ENCODE results near the gene RNF11.

The RNF11 gene

DNA sequence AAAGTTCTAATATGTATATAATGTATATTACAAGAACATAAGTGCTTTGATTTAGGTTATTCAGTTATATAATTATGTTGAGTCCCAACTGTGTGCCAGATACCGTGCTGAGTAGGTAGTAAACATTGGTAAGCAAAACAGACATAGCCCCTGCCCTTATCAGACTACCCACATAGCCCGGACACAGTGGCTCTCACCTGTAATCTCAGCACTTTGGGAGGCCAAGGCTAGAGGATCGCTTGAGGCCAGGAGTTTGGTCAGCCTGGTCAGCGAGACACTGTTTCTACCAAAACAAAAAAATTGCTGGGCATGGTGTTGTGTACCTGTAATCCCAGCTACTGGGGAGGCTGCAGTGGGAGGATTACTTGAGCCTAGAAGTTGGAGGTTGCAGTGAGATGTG lies 30.7 kb downstream of the RNF11 start:
- DNase-seq = no peak

DNA sequence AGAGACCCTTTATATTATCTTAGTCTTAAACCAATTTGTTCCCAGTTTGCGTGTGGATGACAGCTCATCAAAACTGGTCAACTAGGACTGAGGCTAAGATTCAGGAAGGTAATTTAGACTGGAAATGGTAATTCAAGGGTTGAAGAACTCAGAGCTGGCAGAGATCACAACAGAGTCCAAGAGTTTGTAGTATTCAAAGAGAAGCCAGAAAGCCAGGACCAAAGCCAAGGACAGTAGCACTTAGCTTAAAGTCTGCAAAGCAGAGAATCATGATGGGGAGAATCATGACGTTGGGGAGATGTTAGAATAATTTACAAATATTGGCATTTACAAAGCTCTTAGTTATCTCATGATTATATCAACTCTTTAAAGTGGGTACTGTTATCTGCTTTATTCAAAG lies 32.6 kb downstream of the RNF11 start:
- no peak for DNase-seq

DNA sequence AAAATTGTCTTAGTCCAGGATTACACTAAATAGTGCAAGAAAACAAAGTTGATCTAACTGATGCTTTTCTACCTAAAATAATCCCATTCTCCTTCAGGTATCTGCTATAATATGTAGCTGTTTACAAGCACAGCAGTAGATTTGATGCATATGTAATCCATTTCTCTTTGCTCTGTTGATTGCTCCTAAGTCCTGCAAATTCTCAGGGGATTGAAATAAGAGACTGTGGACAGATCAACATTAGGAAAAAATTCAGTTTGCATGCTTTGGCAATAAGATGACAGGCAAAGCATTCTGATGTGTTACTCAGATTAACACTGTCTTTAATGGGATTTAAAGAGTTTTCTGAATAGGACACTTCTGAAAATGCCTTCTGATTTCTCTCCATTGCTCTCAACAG lies 34.7 kb downstream of the RNF11 start:
- no peak for DNase-seq

DNA sequence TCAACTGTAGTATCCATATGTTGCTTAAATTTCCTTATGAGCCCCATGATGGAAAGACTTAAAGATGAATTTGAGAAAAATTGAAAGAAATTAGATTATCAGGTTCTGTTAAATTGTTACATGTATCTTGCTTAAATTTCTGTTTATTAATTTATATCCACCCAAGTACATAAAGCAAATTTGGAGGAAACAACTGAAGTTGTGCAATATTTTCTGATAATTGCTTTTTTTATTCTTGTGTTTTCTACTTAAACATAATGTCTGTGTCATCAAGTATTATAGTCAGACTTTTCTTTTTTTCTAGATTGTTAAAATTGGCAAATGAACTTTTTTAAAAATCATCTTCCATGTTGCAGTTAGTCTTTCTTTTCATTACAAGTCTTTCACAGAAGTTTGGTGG lies 36.8 kb downstream of the RNF11 start:
- no peak for DNase-seq

DNA sequence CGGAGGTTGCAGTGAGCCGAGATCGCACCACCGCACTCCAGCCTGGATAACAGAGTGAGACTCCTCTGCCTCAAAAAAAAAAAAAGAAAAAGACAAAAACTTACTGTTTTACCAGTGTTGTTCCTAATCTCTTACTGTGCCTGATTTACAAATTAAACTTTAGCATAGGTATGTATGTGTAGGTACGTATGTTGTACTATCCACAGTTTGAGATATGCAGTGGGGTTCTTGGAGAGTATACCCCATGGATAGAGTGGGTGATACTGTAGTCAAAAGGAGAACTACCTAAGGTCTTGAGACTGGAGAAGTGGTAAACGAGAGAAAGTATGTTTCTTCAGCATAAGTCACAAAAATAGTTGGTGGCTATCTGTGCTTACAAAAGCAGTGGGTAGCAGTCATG lies 38.6 kb downstream of the RNF11 start:
- DNase-seq = no peak

DNA sequence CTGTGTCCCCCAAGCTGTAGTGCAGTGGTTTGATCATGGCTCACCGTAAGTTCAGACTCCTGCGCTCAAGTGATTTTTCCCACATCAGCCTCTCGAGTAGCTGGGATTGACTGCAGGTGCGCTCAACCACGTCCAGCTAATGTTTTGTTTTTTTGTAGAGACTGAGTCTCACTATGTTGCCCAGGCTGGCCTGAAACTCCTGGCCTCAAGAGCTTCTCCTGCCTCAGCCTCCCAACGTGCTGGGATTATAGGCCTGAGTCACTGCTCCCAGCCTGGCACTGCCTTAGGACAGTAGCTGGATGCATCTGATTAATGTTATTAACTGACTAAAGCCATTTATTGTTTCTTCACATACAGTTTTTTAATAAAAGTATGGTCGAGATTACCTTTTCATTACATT lies 40.2 kb downstream of the RNF11 start:
- DNase-seq = no peak

DNA sequence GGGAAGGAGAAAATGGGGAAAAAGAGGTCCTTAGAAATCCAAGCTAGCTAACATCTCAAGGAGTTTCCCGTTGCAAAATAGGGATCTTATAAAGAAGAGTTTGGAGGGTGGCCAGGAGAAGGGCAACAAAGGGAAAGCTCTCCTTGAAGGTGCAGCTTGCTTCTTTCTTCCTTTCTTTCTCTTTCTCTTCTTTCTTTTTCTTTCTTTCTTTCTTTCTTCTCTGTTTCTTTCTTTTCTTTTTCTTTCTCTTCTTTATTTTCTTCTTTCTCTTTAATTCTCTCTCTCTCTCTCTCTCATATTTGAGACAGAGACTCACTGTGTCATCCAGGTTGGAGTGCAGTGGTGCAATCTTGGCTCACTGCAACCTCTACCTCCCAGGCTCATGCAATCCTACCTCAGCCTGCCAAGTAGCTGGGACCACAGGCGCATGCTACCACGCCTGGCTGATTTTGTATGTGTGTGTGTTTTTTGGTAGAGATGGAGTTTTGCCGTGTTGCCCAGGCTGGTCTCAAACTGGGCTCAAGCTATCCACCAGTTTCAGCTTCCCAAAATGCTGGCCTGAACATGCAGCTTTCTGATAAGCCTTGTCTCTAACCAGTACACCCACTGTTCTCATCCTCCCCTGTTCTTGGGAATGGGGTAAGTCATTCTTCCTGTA lies 44.4 kb downstream of the RNF11 start:
- DNase-seq = no peak

DNA sequence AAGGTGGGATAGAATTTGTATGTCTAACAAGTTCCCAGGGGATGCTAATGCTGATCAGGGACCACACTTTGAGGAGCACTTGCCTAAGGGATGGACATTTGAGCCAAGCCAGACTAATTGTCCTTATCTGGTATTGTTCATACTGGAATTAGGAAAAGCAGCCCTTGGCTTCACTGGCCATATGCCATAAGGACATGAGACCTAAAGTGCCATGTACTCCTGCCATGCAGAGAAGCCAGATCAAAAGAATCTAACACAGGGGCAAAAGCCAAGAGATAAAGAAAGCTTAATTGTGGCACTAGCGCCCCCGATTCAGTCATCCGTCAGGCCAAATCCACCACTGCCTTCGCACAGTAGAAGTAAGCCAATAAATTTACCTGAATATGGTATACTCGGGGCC lies 45.7 kb downstream of the RNF11 start:
- no peak for DNase-seq

DNA sequence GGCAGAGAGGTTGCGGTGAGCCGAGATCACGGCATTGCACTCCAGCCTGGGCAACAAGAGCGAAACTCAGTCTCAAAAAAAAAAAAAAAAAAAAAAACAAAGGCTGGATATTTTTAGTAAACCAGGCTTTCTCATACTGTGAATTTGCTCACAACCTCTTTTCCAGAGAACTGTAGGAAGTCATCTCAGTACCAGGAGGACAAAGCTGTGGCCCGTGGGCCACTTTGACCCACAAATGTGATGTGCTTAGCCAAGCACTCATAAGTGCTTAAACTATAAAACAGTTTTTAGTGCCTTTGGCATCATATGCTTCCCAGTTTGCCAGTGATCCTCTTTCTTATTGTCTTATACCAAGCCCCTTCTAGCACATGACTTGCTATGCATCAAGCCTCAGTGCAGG lies 46.5 kb downstream of the RNF11 start:
- DNase-seq = no peak

DNA sequence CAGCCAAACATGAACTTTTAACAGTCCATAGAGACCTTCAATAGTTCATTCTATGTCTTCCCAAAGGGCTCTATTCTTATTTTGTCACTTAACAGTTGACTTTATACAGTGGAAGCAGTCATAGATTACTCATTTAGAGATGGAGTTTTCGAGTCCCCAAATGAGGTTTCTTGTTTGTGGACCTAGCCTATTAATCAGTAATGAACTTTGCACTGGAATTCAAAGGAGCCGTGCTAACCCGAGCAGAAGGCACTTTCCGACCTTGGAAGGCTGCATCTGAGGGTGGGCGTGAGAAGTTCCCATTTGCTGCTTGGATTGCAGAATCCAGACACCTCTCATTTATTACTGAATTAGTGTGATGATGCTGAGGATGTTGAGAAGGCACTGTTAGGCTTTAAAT lies 47.9 kb downstream of the RNF11 start:
- DNase-seq = no peak

DNA sequence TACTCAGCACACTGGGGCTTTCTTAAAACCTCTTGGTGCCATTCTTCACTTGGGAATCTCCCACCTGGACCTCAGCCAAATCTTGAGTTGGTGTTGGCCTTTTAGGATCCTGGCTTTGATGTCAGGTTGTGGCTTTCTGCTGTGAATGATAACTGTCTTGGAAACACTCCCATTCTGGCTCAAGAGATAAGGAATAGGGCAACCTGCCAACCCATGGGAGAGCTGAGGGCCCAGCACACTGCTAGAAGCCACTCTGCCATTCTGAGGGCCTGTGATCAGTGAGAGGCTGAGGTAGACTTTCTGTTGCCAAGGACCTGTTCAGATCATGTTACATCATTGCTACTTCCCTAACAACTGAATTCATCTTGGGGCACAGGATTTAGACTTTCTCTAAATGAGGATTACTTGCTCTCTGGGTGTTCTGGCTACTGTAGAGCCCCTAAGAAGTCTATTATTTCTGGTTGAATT lies 48.4 kb downstream of the RNF11 start:
- no peak for DNase-seq

DNA sequence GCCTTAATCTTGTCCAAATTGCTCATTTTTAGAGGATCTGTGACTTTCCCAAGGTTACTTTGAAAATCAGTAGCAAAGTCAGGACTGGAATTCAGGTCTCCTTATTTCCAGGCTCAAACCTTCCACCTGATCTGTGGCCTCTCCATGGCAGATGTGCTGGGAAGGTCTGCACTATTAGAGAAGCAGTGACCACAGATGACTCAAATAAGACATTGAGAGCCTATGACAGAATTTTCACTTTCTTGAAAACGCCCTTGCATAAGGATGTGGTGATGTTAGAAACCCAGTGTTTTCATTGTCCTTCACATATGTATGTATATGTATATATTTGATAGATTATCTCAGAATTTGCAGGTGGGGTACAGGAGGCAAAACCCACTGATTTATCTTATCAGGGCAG lies 49.0 kb downstream of the RNF11 start:
- no peak for DNase-seq

DNA sequence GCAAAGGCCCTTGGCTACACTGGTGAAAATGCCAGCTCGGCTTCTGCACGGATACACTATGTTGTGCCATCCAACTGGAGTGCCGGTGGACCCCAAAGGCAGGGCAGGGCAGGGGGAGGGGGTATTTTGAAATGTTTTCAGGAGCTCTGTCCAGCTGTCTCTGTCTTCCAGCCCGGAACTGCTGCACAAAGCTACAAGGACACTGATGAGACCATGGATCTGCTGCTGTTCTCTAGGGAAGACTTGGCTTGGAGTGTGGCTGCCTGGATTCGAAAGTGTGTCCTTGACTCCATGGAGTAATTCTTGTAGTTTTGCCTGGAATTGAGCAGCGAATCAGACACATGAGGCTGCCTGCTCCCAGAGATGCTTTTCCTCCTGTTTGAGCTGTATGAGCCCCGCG lies 51.9 kb downstream of the RNF11 start:
- DNase-seq = no peak

DNA sequence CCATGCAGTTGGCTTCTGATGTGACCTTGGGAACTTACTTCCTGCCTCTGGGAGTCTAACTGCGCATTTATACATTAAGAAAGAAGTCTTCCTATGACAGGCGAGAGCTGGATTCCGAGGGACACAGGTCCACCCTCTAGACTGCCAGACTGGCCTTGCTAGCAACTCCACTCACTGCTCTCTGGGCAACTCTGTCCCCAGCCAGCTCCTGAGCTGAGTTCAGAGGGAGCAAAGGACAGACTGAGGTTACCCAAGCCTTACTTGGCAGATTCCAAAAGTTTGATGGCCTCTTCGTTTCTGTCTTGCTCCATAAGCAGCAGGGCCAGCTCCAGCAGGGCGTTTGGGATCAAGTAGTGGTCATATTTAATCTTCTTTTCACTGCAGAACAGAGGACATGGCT lies 52.5 kb downstream of the RNF11 start:
- DNase-seq = no peak

DNA sequence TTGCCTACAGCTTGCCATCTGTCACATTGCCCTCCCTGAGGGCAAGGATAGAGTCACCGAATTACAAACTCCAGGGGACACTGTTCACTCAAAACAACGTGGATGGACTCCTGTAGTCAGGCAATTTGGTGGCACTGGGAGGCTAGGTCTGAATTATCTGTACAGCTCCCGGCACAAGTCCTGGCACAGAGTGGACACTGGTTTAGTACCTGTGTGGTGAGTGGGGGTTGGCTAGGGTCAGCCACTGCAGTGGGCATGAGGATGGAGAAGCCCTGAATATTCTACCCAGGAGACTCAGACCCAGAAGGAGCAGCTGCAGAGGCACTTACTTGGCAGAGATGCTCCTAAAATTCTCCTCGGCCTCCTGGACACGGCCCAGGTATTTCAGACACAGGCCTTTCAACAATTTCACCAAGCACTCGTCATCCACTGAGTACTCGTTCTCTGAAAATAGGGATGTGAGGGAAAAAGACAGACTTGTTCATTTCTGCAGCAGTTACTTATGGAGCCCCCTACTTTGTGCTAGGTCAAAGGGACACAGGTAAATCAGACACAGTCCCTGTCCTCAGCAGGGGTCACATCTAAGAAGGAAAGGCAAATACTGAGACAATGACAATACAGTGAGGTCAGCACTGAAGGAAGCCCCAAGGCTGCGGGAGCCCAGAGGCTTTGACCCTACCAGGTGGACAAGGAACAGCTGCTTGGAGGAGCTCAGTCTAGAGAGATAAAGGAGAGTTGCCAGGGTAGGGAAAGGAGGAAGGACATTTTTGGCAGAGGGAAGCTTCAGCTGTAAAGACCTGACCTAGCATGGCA lies 53.8 kb downstream of the RNF11 start:
- no peak for DNase-seq

DNA sequence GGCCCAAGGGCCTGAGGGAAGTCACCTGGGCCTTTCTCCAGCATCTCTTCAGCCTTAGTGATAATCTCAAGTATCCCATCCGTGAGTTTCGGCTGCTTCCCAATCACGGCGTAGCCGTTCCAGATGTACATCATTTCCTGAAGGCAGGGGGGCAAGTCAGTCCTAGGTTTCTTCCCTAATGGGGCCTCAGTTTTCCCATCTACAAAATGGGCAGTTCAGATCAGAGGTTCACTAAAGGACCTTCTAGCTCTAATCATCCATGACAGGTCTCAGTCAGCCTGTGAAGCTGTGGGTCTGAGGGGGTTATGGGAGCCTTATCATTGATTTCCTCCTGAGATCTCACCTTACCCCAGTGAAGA lies 54.4 kb downstream of the RNF11 start:
- no peak for DNase-seq

DNA sequence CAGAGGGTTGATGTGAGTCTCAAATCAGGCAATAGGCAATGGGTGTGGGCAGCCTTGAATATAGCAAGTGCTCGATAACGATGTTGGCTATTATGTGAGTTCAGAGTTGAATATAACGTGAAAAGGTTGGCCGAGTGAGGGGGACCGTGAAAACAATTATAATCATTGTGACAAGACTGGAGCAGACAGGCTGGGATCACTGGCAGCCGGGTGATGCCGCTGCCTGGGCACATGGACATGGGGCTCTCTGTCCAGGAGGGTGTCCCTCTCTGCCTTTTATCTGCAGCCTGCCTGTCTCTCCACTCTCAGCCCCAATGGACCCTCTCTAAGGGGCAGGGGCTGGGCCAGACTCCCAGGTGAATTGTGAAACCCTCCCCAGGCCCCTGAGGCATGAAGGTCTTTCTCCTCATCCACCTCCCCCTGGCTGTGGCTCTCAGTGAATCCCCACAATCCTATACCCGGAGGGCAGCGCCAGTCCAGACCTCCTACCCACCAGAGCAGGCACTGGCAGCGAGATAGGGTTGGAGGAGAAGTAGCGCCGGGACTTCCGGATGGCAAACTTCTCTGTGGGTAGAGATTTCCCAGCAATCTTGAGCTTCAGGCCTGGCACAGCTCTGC lies 57.9 kb downstream of the RNF11 start:
- no peak for DNase-seq

DNA sequence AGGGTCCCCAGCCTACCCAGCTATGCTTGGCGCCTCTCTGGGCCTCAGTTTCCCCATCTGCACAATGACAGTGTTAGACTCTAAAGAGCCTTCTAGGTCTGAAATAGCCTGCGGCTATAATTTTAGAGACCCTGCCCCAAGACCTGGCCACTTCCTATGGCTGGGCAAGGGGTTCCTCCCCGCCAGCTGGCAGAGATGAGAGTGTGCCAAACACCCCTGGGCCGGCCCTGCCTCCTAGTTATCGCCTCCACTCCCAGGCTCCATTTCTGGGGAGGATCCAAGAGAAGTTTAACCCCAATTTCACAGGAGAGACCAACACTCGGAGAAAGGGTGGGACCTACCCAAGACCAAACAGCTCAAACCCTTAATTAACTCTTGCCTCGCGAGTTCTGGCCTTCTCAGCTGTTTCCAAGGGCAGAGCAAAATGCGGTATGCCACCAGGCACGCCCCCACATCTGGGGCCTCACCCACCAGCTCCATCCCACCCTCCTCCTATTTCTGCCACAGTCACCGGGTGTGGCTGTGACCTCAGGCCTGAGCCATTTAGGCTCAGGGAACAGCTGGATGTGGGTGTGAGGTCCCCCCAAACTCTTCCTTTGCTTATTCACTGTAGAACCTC lies 58.6 kb downstream of the RNF11 start:
- no peak for DNase-seq

DNA sequence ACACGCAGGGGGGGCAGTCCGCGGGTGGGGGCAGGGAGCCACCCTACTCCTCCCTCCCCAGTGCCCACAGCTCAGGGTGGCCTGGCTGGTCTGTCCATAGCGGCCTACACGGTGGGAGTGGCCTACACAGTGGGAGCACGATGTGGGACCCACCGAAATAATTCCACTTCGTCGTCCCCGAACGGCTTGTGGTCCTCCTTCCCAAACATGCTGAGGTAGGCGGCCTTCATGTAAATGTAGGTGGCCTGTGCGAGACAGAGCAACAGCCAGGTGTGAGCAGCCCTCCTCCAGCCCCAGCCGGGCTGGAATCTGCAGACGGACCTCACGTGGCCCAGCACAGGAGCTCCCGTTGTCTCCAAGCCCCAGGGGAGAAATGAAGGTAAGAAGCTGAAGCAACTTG lies 59.9 kb downstream of the RNF11 start:
- DNase-seq = no peak

DNA sequence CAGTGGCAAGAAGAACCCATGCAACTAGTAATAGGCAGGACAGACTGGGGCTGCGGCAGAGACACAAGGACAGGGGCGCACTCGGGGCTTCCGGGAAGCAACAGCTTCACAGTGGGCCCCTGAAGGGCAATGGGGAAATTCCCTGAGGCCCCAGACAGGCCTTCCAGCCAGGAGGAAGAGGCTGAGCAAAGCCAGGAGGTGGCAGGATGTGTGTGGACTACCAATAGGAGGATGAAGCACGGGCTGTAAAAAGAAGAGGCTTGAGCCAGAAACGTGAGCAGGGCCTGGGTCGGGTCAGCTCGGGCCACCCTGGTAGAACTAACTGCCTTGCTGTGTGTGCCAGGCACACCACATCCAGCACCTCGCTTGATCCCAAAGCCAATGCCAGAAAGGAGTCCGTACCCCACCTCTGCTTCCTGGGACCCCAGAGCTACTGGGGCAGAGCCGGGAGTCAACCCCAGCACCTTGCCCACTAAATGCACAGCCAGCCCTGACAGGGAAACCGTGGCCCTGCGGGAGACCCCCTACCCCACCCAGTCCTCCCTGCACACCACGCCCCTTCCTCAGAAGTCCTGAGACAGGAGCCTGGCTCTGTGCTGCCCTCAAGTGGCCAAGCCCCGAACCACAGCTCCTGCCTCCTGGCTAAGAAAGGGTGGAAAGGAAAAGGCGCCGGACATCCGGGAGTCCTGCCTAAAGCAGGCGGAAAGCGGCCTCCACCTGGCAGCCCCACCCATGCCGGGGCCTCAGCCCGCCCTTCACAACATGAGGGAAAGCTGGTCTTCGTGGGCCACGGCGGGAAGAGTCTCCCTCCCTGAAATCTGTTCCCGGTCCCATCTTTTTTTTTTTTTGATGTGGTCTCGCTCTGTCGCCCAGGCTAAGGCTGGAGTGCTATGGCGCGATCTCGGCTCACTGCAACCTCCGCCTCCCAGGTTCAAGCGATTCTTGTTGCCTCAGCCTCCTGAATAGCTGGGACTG lies 60.6 kb downstream of the RNF11 start:
- peak; percentile 88 for DNase-seq

DNA sequence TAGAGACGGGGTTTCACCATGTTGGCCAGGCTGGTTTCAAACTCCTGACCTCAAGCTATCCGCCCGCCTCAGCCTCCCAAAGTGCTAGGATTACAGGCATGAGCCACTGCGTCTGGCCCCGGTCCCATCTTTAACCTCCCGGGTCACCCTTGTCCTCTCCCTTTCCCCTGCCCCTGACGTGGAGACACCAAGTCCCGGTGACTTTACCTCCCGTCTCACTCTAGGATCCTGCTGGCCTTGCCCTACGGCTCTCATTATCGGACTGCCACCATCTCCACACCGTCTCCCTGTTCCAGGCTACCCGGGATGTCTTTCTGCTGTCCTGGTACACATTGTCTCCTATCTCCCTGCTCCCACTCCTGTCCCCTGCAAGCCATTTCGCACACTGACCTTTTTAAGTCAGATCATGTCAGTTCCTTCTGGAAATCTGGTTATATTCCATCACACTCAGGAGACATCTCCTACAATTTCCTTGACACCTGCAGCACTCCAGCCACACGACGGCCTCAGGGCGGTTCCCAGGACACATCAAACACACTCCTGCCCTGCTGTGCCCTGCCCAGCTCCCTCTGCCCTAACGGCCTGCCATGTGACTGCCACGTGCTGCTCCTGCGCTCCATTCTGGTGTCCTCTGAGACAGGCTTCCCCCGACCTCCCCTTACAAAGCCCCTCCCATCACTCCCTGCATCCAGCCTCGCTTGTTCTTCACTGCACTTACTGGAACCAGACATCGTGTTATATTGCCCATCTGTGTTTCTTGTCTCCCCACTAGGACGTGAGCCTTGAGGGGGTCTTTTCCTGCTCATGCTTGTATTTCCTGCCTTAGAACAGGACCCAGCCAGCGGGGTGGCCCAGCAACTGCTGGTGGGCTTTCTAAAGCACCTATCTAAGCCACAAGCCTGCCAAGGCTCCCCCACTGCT lies 61.6 kb downstream of the RNF11 start:
- DNase-seq = no peak

DNA sequence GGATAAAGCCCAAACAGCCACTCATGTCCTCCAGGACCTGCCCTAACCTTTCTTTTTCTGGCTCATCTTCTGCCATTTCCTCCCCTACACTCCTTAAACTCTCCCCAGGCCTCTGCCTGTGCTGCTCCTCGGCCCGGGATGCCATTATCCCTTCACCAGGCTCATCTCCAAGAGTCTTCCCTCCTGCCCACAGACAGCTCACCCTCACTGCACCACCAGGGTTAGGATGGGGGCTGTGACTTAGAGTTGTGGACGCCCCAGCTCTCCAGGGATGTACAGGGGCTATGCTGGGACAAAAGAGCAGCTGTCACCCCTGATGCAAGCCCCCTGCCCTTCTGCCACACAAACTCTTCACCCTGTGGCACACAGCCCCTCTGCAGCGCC lies 62.2 kb downstream of the RNF11 start:
- DNase-seq = no peak
